ENCODE data around the gene STUM.
"Not testable (repeated sequence)": the region's sequence is repeated elsewhere in the genome, so short reads cannot be mapped to it uniquely, and the experiment has no call there.

STUM gene, protein sequence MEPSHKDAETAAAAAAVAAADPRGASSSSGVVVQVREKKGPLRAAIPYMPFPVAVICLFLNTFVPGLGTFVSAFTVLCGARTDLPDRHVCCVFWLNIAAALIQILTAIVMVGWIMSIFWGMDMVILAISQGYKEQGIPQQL

DNA sequence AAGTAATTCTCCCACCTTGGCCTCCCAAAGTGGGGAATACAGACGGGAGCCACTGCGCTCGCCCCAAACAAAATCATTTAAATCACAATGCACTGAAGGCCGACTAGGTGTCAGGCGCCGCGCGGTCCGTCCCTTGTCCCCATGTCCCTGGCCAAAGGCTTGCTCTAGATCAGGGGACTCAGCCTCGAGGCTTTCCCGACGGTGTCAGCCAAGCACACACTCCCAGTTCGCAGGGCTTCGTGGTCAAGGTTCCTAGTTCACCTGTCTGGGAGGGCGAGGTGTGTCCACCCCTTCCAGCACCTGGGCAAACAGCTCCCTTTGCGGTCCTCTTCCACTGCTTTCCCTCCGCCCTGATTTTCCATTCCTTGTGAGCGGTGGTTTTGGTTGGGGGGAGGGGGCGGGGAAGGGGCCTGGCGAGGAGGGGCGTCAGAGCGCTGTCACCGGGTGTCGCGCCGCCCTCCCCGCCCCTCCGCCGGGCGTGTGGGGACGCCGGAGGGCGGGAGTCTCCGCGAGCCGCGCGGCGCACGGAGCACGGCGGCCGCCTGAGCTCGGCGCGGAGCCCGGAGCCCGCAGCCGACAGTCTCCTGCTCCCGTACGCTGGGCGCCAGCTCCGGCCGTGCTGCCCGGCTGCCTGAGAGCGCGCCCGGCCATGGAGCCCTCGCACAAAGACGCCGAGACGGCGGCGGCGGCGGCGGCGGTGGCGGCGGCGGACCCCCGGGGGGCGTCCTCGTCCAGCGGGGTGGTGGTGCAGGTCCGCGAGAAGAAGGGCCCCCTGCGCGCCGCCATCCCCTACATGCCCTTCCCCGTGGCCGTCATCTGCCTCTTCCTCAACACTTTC is at the start of gene STUM:
TSS of gene STUM (plus strand) at position 509 of the 838 bp plus-strand sequence. CDS start at position 650, 141 bp downstream.
- Histone ChIP-seq H3K4me3 (peak within 1 kb of the TSS; percentile 52 to 69 (median 62)), H3K27me3 (peaks cover 44 to 64% (median 48%) of the 10 kb centered on the region in 11 experiments), H3K9me3 (replicated peaks in 1 of 11) (no peaks in the 10 kb centered on the region), H3K36me3 (no peaks in the 10 kb centered on the region), H3K4me1 (peaks cover 11 to 22% (median 20%) of the 10 kb centered on the region in 10 experiments; a peak in 19 of 20 replicates), H3K4me2 (peak within 1 kb of the TSS; percentile 95 to 100 (median 98)), H4K20me1 (peaks cover 0 to 23% (median 15%) of the 10 kb centered on the region in 11 experiments; a peak in 14 of 22 replicates), H3K9ac (peak within 1 kb of the TSS in 10 of 11 experiments; percentile 6 to 69 (median 54); a peak in 17 of 22 replicates), H3K27ac (no peak within 1 kb of the TSS)
- TF ChIP-seq Cebpa-rat (IDR thresholded peaks at IDR 0.05), result no peak

DNA sequence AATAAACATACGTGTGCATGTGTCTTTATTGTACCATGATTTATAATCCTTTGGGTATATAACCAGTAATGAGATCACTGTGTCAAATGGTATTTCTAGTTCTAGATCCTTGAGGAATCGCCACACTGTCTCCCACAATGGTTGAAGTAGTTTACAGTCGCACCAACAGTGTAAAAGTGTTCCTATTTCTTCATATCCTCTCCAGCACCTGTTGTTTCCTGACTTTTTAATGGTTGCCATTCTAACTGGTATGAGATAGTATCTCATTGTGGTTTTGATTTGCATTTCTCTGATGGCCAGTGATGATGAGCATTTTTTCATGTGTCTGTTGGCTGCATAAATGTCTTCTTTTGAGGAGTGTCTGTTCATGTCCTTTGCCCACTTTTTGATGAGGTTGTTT is 48.9 kb upstream of the STUM start:
- not testable (repeated sequence) for H3K9me3 ChIP-seq (replicated peaks in 1 of 11); H3K4me3 ChIP-seq; H3K27me3 ChIP-seq; H3K27ac ChIP-seq; H3K36me3 ChIP-seq; H4K20me1 ChIP-seq; H3K4me2 ChIP-seq; H3K4me1 ChIP-seq; H3K9ac ChIP-seq

DNA sequence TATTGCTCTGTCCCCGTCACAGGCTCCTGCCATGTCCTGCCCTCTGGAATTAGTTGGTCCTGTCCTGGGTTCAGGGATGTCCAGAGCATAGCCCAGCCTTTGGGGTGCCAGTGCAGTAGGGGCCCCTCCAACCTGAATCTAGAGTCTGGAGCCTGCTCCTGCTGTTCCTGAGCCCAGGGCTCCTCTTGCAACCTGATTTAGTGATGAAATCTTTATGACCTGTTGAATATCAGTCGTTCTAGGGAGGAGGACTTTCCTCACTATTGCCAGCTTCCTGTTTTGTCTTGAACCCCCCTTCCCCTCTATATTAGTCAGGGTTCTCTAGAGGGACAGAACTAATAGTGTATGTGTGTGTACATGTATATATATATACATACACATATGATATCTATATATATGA is 42.5 kb upstream of the STUM start:
- Histone ChIP-seq H3K4me3 (no peak overlapping the region), H3K4me1 (no peaks in the 10 kb centered on the region), H3K9me3 (replicated peaks in 1 of 11) (no peaks in the 10 kb centered on the region), H3K27me3 (no peaks in the 10 kb centered on the region), H3K9ac (no peak overlapping the region), H4K20me1 (no peaks in the 10 kb centered on the region), H3K27ac (no peak overlapping the region), H3K4me2 (no peak overlapping the region), H3K36me3 (no peaks in the 10 kb centered on the region)
- TF ChIP-seq Cebpa-rat (IDR thresholded peaks at IDR 0.05), result no peak

DNA sequence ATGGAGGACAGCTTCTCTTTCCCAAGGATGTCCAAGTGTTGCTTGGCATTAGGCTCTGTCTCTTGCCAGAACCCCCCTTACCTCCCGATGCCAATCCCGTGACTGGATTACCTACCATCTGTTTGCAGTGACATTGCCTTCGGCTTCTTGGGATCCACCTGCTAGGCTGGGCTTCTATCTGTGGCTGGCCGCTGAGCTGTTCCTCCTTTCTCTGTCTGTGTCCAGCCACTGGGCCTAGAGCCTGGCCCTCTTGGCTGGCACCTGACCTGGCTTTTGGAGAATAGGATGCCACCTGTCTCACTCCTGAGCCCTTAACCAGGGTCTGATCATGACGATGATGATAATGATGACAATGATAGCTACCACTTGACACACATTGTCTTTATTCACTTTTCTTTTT is 41.6 kb upstream of the STUM start:
- TF ChIP-seq Cebpa-rat (IDR thresholded peaks at IDR 0.05), result no peak
- H3K9ac ChIP-seq, result no peak overlapping the region
- H3K9me3 ChIP-seq (replicated peaks in 1 of 11), result no peaks in the 10 kb centered on the region
- H3K36me3 ChIP-seq, result no peaks in the 10 kb centered on the region
- no peak overlapping the region for H3K27ac ChIP-seq
- H3K4me1 ChIP-seq, result no peaks in the 10 kb centered on the region
- H3K27me3 ChIP-seq, result no peaks in the 10 kb centered on the region
- no peak overlapping the region for H3K4me2 ChIP-seq
- no peak overlapping the region for H3K4me3 ChIP-seq
- H4K20me1 ChIP-seq, result no peaks in the 10 kb centered on the region

DNA sequence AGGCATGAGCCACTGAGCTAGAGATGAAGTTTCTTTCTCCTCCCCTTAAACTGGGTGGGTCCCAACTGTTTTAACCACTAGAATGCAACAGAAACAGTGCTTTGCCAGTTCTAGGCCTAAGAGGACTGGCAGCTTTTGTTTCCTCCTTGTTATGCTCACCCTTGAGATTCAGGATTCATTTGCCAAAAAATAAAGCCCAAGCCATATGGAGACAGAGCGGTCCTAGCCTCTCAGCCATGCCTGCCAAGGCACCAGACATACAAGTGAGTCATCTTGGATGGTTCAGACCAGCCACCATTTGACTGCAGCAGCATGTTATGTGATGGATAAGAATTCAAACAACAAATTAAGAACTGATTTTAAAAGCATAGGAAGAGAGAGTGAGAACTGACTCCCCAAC is 38.1 kb upstream of the STUM start:
- no peaks in the 10 kb centered on the region for H3K36me3 ChIP-seq
- no peaks in the 10 kb centered on the region for H3K4me1 ChIP-seq
- no peak overlapping the region for H3K27ac ChIP-seq
- no peaks in the 10 kb centered on the region for H3K27me3 ChIP-seq
- no peaks in the 10 kb centered on the region for H3K9me3 ChIP-seq (replicated peaks in 1 of 11)
- no peak overlapping the region for H3K4me3 ChIP-seq
- H3K4me2 ChIP-seq, result no peak overlapping the region
- TF ChIP-seq Cebpa-rat (IDR thresholded peaks at IDR 0.05), result no peak
- H4K20me1 ChIP-seq, result no peaks in the 10 kb centered on the region
- no peak overlapping the region for H3K9ac ChIP-seq

DNA sequence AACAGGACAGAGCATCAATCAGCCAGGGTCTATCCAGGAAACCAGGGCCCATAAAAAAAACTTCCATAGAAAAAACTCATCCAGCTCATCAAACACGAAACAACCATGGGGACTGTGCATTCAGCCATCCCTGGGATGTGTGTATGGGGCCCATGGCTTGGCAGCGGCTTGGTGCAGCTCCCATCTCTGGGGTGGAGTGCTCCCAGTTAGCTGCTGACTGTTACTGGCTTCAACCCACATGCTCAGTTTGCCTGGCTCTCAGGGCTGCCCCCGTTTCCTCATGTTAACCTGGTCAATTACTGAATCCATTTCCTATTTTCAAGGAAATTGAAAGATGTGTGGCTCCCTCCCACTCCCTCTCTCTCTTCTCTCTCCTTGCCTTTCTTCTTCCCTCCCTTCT is 37.3 kb upstream of the STUM start:
- H3K27me3 ChIP-seq, result no peaks in the 10 kb centered on the region

DNA sequence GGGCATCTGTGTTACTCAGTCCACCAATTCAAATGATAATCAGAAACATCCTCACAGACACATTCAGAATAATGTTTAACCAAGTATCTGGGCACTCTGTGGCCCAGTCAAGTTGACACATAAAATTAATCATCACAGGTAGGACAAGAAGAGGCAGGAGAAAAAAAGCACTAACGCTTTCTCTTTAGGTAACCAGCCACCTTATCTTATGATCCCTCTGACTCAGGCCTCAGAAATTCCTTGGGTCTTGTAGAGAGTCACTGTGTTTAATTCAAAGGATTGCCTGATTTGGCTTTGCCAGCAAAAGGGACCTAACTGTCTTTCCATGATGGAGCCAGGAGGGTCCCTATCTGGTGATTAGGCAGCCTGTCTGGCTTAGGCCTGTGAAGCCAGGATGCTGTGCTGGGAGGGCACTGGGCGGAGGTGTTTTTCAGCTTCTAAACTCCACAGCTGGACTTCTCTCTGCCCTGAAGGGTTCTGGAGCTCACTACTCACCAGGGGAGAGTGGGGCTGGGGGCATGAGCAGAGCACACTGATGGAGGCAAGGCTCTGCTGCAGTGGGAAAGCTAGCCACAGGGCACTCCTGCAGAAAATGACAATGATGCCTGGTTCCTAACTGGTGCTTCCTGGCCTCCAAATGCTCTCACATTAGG is 36.4 kb upstream of the STUM start:
- no peaks in the 10 kb centered on the region for H3K36me3 ChIP-seq

More for the DNA sequence above, 37.3 kb upstream of the STUM start:
- Histone ChIP-seq H3K36me3 (no peaks in the 10 kb centered on the region), H3K9me3 (replicated peaks in 1 of 11) (no peaks in the 10 kb centered on the region), H3K27ac (no peak overlapping the region), H3K4me2 (no peak overlapping the region), H3K9ac (no peak overlapping the region), H4K20me1 (no peaks in the 10 kb centered on the region), H3K4me1 (peaks cover 0 to 4% (median 0%) of the 10 kb centered on the region in 10 experiments; a peak in 1 of 20 replicates), H3K4me3 (no peak overlapping the region)
- TF ChIP-seq Cebpa-rat (IDR thresholded peaks at IDR 0.05), result no peak

DNA sequence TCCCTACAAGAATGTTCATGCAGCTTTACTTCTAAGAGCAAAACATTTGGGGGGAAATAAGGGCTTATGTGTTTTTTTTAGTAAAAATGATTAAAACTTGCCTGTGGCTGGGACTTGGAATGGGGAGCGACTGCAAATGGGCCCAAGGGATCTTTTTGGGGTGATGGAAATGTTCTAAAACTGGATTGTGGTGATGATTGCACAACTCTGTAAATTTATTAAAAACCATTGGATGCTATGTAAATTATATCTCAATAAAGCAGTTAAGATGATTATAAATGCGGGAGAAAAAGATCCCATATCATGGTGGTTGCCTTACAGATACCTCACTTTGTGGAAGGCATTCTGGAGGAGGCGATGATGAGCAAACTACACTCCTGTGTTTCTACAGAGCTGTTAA is 30.2 kb upstream of the STUM start:
- Histone ChIP-seq H3K4me2 (no peak overlapping the region), H3K27me3 (no peaks in the 10 kb centered on the region), H3K27ac (no peak overlapping the region), H3K9me3 (replicated peaks in 1 of 11) (no peaks in the 10 kb centered on the region), H3K4me3 (no peak overlapping the region), H4K20me1 (no peaks in the 10 kb centered on the region), H3K9ac (no peak overlapping the region), H3K36me3 (no peaks in the 10 kb centered on the region), H3K4me1 (peaks cover 5 to 22% (median 10%) of the 10 kb centered on the region in 10 experiments; a peak in 15 of 20 replicates)
- peak in 3 of 11 experiments; percentile 25 to 58 (median 31); a peak in 2 of 22 replicates for TF ChIP-seq Cebpa-rat (IDR thresholded peaks at IDR 0.05)

More for the DNA sequence above, 36.4 kb upstream of the STUM start:
- H3K4me1 ChIP-seq, result peaks cover 0 to 4% (median 0%) of the 10 kb centered on the region in 10 experiments; a peak in 1 of 20 replicates
- H3K9ac ChIP-seq, result no peak overlapping the region
- TF ChIP-seq Cebpa-rat (IDR thresholded peaks at IDR 0.05), result no peak
- H3K4me3 ChIP-seq, result no peak overlapping the region
- H4K20me1 ChIP-seq, result no peaks in the 10 kb centered on the region
- H3K9me3 ChIP-seq (replicated peaks in 1 of 11), result no peaks in the 10 kb centered on the region
- H3K4me2 ChIP-seq, result no peak overlapping the region
- H3K27ac ChIP-seq, result no peak overlapping the region
- H3K27me3 ChIP-seq, result no peaks in the 10 kb centered on the region

DNA sequence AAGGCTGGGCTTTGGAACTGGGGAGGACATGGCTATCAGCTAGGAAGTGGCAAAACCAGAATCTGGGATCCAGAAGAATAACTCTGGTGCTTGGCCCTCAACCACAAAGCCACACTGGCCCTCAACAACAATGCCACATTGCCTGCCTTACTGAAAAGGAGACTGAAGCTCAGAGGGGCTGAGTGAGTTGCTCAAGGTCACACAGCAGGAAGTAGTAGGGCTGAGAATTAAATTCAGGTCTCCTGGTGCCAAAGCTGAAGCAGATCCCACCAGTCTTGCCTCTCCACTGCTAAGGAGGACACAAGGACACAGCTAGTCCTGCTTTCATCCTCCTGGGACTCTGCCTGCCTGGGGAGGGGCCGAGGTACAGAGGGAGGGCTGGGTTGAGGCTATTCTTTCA is 29.4 kb upstream of the STUM start:
- Histone ChIP-seq H3K36me3 (no peaks in the 10 kb centered on the region), H3K4me3 (no peak overlapping the region), H3K27me3 (no peaks in the 10 kb centered on the region), H3K9ac (no peak overlapping the region), H3K4me1 (peaks cover 5 to 22% (median 10%) of the 10 kb centered on the region in 10 experiments; a peak in 15 of 20 replicates), H3K27ac (no peak overlapping the region), H3K9me3 (replicated peaks in 1 of 11) (peaks cover 0 to 4% (median under 1%) of the 10 kb centered on the region in 11 experiments; a peak in 7 of 22 replicates), H3K4me2 (peak overlapping the region in 1 of 11 experiments; percentile 46; a peak in 1 of 22 replicates), H4K20me1 (no peaks in the 10 kb centered on the region)
- no peak for TF ChIP-seq Cebpa-rat (IDR thresholded peaks at IDR 0.05)

Data from BLaER1 treated with 17β-estradiol and CSF1 and Interleukin-3, amounts not matched to agents 10 nM and 100 nM (cell line).